ENCODE results near the gene COL6A3. TPM values are rescaled to one million over a fixed set of nuclear protein-coding genes. Genes with fewer than 3 reads are reported as not detected.

The COL6A3 gene
- polyA plus RNA-seq, 5 donors = 586 to 773 (median 661) TPM

Other genes starting within 250 kb of the COL6A3 start
- gene MLPH, start 73.1 kb upstream of the COL6A3 start, polyA plus RNA-seq (ENCODE audit: insufficient read depth in 1 of 5, insufficient read length in 5 of 5, low replicate concordance in 1 of 5) = 1 to 10 TPM; 1.7 to 5.0 (median 3.1) TPM
- not detected for gene PRLH, start 152.4 kb upstream of the COL6A3 start, polyA plus RNA-seq (ENCODE audit: insufficient read depth in 1 of 5, insufficient read length in 5 of 5, low replicate concordance in 1 of 5)
- 10 to 100 TPM; 13.3 to 18.1 (median 15.0) TPM for gene RAB17, start 176.6 kb upstream of the COL6A3 start, polyA plus RNA-seq (ENCODE audit: insufficient read depth in 1 of 5, insufficient read length in 5 of 5, low replicate concordance in 1 of 5)
- gene LRRFIP1, start 213.4 kb upstream of the COL6A3 start, polyA plus RNA-seq (ENCODE audit: insufficient read depth in 1 of 5, insufficient read length in 5 of 5, low replicate concordance in 1 of 5) = 100 to 1,000 TPM in 4 of 5 donors, 10 to 100 TPM in 1; 88.5 to 129 (median 119) TPM

Data from right lung (tissue), 5 donors.